Lower leg skin (tissue), 4 donors: ENCODE results near the gene ONECUT2. TPM values are rescaled to one million over a fixed set of nuclear protein-coding genes. Genes with fewer than 3 reads are reported as not detected.

Source experiments
- DNase-seq, 2 donors: peaks; one replicate each; pipeline ENCODE4 v3.0.0-alpha.2; 2019; ENCODE audit warnings: low spot score in 2 of 2
- H3K4me3 ChIP-seq: fragments of 200-600 bp; sonication (generic); 2 replicates; pipeline ENCODE4 v1.5.1; 2017; ENCODE audit warnings: mild to moderate bottlenecking, low read depth; ENCODE audit not compliant: poor library complexity, severe bottlenecking
- CTCF ChIP-seq, 3 donors: fragments of 450-650 bp; IDR thresholded peaks; one replicate each; pipeline ENCODE4 v1.5.1; 2016; ENCODE audit warnings: antibody characterized with exemption in 3 of 3, mild to moderate bottlenecking in 3 of 3, moderate library complexity in 2 of 3
- POLR2A ChIP-seq, 2 donors: fragments of 450-650 bp; IDR thresholded peaks; one replicate each; pipeline ENCODE4 v1.6.1; 2016 to 2017; ENCODE audit warnings: antibody characterized with exemption in 2 of 2, mild to moderate bottlenecking in 1 of 2, moderate library complexity in 1 of 2
- WGBS, 2 donors: methylation state at CpG; one replicate each; pipeline ENCODE4 v1.1.5; 2018; 5-methylcytosine and 5-hydroxymethylcytosine counted together
- intact Hi-C: fragments of 100-400 bp; cut with DNase I; formaldehyde crosslinking; loops from one replicate; pipeline ENCODE4 v1.15.0; 2023; ENCODE audit warnings: low total_unique reads
- total RNA-seq, 4 donors: library from RNA; depleted of rRNA; stranded (reverse); fragments of >200 nt; gene quantifications; one replicate each; pipeline ENCODE4 v1.1.0, GENCODE V29; 2016

Gene ONECUT2
- total RNA-seq, 4 donors from 2014 or later, result 0.02 to 0.08 (median 0.06) TPM; not detected in 1

- DNase-seq, result no peak
- intact Hi-C loops, result no loop called here
- no peak for TF ChIP-seq POLR2A (IDR thresholded peaks at IDR 0.05)
- no peak for TF ChIP-seq CTCF (IDR thresholded peaks at IDR 0.05)
- H3K4me3 ChIP-seq, result no peak overlapping the region
- WGBS, 2 donors, result 58 to 75% methylated on average over 5 of the region's 5 CpGs
Measured at GRCh38 chr18:57425096-57425495, 10.1 kb upstream of the ONECUT2 start.

DNA sequence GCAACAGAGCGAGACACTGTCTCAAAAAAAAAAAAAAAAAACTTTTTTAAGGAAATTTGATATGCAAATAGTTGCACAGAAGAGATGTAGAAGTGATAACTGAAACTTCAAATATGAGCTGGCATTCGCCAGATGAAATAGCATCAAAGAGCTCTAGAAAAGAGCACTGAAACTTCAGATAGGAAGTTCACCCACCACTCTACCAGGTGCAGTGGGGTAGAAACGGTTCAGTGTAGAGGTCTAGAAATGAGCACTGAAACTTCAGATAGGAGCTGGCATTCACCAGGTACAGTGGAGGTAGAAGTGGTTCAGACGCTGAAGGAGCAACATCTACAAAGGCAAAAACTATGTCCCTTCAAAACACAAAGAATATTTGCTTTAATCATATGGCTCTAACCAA is 9.0 kb upstream of the ONECUT2 start:
- TF ChIP-seq POLR2A (IDR thresholded peaks at IDR 0.05) (no peak), CTCF (IDR thresholded peaks at IDR 0.05) (no peak)
- DNase-seq, result no peak
- no peak overlapping the region for H3K4me3 ChIP-seq
- WGBS, 2 donors, result 71 to 72% methylated on average over 4 of the region's 4 CpGs
- intact Hi-C loops, result no loop called here

- no peak for DNase-seq
- 11 to 14% methylated on average over 23 to 70 of the region's 80 CpGs for WGBS, 2 donors
Measured at GRCh38 chr18:57427429-57428201, 7.6 kb upstream of the ONECUT2 start.

DNA sequence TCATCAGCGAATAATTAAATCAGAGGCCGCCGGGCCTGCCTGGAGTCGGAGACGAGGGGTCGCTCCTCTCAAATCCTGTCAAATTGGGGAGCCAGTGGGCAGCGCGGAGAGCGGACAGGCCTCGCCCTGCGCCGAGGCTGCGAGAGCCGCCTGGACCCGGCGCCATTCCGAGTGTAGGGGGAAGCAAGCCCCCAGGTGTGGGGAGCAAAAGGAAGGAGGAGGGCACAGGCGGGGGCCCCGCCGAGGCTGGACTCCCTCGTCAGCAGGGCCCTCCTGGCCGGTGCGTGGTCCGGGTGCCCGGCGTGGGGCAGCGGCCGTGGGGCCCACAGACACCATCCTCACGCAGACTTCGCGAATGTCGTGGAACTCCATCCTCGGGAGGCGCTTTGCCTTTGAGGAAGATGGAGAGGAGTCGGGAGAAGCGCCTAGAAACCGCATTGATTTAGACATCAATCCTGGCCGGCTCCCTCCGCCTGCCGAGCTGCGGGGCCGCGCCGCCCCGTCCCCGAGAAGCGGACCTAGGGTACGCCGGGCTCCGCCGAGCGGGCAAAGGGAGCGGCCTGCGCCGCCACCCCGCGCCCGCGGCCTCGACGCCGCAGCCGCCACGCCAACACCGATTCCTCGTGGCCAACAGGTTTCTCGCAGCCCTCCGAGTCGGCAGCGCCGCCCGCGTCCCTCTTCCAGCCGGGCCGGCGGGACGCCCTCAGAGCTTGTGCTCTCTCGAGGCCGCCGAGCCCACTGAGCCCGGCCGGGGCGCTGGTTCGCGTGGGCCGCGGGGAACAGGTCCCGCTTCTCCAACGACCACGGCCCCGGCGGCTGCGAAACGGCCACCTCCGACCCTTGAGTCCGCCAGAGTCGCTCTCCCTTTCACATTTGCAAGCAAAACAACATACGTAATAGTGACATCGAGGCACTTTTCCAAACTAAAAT is 6.7 kb upstream of the ONECUT2 start:
- TF ChIP-seq CTCF (IDR thresholded peaks at IDR 0.05) (no peak), POLR2A (IDR thresholded peaks at IDR 0.05) (no peak)
- intact Hi-C loops, result no loop called here
- DNase-seq, result no peak
- no peak overlapping the region for H3K4me3 ChIP-seq
- 8 to 11% methylated on average over 38 to 97 of the region's 99 CpGs for WGBS, 2 donors

More at GRCh38 chr18:57427429-57428201, 7.6 kb upstream of the ONECUT2 start:
- H3K4me3 ChIP-seq, result no peak overlapping the region
- no peak for TF ChIP-seq CTCF (IDR thresholded peaks at IDR 0.05)
- no peak for TF ChIP-seq POLR2A (IDR thresholded peaks at IDR 0.05)
- intact Hi-C loops, result no loop called here

DNA sequence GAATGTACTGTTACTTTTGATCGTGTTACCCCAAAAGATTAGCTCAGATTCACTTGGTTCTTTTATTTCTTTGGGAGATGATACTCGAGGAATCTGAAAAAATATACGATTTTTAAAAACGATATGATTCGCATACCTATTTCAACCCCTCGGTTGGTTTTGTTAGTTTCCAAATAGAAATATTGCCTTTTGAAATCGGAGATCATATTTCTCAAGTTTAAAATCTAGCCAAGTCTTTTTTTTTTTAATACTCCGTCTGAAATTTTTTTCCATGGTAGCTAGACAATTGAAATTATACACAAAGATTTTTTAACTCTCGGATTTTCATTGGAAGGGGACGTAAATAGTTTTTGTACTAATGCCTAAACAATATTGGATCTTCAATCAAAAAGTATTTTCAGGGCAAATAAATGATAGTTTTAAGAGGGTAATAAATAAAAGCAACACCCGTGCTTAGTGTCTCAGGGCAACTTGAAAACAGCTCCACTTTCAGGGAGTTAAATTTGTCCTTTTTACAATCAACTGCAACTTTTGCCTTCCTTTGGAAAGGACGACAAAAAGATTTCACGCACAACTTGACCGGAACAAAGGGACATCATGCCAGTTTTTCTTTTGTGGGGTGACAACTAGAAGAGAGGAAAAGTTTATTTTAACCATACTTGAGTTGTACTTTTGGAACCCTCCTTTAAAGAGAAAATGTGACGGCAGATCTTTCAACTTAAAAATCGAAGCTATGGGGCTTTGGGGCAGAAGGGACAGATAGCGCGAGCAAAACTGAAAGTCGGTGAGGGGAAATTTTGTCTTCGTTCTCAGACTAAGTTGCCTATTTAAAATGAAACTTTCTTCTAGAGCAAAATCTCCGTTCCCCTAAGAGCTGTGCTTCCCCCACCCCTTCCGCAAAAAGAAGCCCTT is 5.8 kb upstream of the ONECUT2 start:
- DNase-seq, result no peak
- intact Hi-C loops, result no loop called here
- no peak overlapping the region for H3K4me3 ChIP-seq
- TF ChIP-seq POLR2A (IDR thresholded peaks at IDR 0.05), result no peak
- no peak for TF ChIP-seq CTCF (IDR thresholded peaks at IDR 0.05)
- WGBS, 2 donors, result 13 to 16% methylated on average over 22 of the region's 22 CpGs
